ENCODE results near the gene FCHO1.
A peak's percentile ranks its signal among the peaks of the same experiment; 100 is the strongest.

FCHO1 gene

DNA sequence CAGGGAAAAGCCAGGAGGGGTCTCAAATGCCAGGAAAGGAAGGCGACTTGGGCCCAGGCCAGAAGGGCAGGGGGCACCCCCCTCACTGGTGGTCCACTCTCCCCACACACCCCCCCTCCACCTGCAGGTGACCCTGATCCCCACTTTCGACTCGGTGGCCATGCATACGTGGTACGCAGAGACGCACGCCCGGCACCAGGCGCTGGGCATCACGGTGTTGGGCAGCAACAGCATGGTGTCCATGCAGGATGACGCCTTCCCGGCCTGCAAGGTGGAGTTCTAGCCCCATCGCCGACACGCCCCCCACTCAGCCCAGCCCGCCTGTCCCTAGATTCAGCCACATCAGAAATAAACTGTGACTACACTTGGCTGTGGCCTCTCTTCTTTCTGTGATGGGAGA, 17.1 kb upstream of the FCHO1 start:
- DNase-seq: no peak

DNA sequence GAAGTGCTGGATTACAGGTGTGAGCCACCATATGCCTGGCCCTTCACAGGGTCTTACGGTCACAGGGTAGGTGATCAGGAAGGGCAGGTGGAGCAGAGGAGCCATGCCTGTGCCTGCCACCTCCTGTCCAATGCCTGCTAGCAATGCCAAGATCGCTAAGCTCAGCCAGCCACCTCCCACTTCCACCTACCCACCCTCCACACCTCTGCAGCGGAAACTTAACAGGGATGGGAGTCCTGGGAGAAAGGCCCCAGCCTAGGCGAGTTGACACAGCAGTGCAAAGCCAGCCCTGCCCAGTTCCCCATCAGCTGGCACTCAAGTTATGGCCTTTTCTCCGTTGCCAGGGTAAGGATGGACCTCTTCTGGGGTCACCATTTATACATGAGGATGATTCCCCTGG, 15.9 kb upstream of the FCHO1 start:
- DNase-seq: no peak

DNA sequence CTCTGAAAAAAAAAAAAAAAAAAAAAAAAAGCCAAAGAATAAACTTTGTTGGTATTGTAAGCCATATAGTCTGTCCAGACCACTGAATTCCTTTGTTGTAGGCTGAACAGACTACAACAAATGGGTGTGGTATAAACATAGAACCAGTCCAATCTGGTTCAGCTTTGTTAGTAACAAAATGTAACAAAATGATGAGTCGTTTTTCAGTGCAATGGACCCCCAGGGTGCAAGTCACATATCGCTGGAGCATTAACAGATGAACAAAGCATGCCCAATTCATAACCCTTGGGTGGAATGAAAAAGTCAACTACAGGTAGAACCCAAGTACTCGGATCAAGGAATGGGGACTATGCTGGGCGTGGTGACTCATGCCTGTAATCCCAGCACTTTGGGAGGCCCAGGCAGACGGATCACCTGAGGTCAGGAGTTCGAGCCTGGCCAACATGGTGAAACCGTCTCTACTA, 13.6 kb upstream of the FCHO1 start:
- no peak for DNase-seq

DNA sequence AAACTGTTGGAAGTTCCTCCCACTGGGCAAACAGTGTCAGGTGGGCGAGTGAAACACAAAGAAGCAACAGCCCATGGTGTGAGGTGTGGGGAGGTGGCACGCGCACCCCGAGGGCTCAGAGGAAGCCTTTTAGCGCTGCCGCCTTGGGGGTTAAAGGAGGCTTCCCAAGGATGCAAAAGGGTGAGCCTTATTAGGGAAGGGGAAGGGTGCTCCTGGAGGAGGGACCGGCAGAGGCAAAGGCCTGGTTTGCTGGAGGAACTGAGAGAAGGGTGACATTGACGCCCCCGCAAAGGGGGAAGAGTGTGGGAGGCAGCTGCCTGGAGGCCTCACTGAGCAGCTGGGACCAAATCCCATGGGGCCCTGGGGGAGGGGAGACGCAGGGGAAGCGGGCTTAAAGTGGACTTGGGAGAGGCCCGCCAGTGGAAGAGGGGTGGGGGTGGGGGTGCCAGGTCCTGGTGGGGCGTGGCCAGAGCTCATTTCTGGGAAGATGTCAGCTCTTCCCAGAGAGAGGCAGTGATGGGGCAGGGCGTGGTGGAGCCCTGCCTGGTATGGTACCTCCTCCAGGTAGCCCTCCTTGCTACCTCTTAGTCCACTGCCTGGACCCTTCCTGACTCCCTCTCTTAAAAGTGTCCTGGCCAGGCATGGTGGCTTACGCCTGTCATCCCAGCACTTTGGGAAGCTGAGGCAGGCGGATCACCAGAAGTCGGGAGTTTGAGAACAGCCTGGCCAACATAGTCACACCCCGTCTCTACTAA, 12.0 kb upstream of the FCHO1 start:
- DNase-seq: no peak

DNA sequence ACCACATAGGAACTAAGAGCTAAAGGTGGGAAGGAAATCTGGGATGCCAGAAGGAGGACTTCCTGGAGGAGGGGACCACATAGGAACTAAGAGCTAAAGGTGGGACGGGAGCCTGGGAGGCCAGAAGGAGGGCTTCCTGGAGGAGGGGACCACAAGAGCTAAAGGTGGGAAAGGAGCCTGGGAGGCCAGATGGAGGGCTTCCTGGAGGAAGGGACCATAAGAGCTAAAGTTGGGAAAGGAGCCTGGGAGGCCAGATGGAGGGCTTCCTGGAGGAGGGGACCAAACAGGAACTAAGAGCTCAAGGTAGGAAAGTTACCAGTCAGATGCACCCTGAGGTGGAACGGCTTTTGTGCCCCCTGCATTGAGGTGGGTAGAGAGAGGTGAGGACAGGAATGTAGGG, 9.8 kb upstream of the FCHO1 start:
- no peak for DNase-seq

DNA sequence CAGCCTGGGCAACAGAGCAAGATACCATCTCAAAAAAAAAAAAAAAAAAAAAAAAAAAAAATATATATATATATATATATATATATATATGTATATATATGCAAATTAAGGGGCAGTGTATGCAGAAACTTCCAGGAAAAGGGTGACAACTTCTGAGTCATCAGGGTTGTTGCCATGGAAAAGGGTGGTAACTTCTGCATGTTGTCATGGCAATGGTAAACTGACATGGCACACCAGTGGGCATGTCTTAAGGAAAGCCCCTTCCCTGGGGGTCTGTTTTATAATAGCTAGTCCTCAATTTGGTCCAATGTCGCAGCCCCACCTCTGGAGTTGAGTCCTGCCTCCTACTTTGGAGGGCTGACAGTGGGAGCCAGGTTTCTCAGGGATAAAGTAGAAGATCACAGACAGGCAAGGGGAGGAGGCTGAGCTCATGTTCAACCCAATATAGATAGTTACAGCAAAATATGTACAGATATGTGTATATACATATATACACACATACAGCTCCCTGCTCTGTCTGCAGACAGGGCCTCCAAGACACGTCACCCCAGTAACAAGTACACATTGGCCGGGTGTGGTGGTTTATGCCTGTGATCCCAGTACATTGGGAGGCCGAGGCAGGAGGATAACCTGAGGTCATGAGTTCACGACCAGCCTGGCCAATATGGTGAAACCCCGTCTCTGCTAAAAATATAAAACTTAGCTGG, 7.2 kb upstream of the FCHO1 start:
- no peak for DNase-seq

DNA sequence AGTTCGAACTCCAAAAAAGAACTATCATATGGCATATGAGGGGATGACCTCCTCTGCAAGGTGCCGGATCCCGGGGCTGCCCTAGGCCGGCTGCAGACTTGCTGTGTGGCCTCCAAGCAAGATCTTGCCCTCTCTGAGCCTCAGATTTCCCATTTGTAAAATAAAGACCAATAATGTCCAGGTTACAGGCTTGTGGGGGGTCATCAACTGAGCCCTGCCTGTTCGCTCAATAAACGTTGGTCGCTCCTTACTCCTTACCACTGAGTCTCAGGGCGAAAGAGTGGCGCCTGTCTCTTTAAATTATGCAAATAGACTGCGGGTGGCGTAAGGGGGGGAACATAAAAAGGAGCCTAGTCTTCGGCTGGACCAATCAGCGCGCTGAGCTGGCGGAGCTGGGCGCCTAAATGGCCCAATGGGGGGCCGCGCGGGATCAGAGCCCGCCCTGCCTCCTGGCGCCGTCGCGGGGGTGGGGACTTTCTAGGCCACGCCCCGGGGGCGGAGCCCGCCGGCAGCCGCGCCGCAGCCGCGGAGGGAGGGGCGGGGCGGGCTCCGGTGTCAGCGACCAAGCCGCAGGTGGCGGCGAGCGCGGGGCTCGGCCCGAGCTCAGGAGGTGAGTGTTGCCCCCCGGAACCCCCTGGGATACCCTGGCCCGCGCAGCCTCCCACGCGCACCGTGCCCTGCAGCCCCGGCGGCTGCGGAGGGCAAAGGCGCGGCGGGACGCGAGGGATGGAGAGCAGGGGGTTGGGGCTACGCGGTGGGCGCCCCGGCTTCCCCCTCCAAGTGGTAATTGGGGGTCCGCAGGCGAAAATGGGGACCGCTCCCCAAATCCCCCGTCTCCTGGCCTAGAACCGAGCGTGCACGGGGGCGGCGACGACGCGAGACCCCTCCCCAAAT, 3.8 kb upstream of the FCHO1 start:
- peak; percentile 93 for DNase-seq

DNA sequence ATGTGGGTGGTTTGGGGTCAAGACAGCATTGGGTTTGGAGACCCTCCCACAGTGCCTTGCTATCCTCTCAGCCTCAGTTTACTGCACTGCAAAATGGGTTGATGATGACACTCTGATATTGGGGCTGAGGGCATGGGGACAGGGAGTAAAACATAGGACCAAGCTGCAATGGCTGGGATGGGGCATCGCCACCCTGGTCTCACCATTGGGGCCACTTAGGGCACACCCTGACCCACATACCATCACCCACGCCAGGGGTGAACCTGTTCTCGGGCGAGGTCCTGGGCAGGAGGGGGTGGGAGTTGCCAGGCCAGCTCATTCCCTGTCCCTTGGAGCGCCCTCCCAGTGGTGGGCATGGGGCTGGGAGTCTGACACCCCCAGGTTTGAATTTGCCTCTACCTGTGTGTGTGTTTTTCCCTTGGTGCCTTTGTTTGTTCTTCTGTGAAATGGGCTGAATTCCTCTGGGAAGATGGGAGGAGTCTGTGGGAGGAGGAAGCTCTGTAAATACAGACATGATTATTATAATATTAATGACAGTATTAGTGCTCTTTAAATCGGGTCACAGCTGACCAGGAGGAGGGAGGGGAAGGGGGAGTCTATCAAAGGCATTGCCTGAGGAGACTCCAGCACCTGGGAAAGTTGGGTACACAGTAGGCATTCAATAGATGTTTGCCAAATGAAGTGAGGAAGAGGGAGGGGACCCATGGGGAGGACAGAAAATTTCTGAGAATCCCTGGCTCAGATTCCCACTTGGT, 2.2 kb upstream of the FCHO1 start:
- DNase-seq: no peak

DNA sequence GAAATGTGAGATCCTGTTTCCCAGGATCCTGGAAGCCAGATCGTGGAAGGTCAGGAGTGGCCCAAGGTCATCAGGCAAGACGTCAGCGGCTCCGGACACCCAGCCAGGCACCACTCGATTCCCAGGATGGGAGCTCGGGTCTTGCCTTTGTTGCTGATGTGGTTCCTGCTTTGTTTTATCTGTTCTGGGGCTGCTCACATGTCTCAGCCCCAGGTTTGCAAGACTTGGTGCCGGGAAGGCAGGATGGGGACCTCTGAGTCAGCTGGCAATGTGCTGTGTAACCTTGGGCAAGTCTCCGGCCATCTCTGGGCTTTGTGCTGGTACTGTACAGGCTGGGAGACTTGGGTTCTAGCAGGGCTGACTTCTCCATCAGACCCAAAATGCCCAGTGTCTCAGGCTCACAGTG, 1.4 kb upstream of the FCHO1 start:
- no peak for DNase-seq

DNA sequence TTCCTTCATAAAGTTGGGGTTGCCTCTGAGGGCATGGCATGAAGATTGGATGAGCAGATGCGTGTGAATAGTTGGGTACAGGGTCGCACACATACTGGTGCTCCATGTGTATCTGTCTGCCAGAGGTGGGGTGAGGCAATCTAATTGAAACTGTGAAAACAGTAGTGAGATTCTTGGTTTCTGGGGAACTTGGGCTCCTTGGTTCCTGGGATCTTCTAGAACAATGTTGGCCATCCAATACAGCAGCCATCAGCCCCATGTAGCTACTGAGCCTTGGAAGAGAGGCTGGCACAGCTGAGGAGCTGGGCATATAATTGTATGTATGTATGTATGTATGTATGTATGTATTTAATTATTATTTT, 616 bp downstream of the FCHO1 start:
- DNase-seq: no peak

DNA sequence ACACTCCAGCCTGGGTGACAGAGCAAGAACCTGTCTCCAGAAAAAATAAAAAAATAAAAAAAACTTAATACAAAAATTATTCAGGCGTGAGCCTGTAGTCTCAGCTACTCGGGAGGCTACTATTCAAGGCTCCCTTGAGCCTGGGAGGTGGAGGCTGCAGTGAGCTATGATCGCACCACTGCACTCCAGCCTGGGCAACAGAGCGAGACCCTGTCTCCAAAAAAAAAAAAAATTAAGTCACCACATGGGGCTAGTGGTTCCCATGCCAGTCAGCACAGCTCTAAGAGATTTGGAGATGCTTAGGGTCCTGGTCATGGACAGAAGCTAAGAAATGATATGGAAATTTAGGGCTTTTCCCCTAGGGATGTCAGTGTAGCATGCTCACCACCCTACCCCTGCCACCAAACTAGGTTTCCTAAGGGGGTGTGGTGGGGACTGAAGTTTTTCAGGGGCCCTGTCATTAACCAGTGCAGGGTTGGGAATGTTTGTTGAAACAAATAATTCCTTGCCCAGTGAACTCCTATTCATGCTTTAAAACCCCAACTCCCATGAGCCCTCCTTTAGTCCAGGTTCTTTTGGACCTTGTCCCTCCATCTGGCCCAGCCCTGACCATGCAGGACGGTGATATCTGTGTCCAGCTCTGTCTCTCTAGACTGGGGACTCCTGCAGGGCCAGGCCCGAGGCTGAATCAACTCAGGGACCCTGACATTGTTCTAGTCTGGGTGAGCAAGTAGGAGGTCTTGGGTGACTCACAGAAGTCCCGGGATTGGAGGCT, 1.8 kb downstream of the FCHO1 start:
- DNase-seq: no peak

DNA sequence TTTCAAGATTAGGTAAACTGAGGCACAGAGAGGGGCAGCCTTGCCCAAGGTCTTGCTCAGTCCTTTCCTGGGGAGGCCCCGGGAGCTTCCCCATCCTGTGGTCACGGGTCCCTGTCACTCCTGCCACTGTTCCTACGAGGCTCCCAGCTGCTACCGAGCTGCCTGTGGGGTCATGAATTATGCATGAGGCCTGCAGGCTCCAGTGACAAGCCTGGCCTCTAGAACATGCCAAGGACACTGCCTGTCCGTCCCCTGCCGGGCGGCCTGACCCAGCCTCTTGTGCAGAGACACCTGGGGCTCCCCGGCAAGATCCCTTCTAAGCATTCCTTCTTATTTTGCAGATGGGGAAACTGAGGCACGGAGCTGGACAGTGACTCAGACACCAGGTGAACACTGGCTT, 2.7 kb downstream of the FCHO1 start:
- DNase-seq: no peak

DNA sequence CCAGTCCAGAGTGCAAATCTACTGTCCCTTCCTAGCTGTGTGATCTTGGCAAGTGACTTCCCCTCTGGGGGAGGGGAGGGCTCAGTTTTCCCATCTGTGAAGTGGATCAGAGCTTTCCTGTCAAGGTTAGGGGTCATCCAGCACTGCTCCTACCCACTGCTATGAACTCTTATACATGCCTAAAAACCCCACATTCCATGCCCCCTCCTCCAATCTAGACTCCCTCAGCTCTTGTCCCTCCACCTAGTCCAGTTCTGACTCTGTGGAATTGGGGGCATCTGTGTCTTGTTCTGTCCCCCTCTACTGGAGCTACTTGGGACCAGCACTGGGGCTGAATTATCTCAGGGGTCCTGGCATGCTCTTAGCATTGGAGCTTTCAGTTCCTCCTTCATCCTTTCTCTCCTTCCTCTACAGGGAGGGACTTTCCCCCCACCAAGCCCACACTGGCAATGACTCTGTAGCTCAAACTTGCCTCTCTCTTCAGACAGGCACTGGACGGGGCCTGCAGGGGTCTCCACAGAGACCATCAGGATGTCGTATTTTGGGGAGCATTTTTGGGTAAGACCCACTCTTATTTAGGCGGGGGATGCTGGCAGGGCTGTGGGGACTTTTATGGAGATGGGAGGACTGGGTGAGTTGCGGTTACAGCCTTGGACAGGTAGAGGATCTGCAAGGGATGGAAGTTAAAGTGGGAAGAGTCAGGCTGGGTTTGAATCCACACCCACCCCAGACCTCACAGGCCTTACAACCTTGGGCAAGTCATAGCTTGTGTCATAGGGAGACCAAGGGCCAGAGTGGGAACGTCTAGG, 3.6 kb downstream of the FCHO1 start:
- no peak for DNase-seq

DNA sequence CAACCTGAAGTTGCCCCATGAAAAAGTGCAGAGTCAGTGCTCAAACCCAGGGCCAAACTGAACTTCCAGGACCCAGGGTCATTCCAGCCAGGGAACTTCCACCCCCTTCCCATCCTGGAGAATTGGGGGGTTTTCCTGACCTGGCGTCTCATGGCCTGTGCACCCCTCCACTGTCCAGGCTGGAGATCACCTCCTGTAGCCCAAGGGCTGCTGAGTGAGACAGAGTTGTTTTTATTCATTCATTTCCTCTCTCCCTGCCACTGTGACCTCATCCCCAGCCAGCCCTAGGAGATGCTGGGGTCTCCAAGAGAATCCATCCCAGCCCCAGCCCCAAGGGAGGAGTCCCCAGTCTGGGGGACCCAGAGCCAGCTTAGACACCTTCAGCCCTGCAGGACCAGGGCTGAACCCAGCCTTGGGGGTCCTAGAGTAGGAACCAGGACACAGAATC, 4.2 kb downstream of the FCHO1 start:
- DNase-seq: no peak

DNA sequence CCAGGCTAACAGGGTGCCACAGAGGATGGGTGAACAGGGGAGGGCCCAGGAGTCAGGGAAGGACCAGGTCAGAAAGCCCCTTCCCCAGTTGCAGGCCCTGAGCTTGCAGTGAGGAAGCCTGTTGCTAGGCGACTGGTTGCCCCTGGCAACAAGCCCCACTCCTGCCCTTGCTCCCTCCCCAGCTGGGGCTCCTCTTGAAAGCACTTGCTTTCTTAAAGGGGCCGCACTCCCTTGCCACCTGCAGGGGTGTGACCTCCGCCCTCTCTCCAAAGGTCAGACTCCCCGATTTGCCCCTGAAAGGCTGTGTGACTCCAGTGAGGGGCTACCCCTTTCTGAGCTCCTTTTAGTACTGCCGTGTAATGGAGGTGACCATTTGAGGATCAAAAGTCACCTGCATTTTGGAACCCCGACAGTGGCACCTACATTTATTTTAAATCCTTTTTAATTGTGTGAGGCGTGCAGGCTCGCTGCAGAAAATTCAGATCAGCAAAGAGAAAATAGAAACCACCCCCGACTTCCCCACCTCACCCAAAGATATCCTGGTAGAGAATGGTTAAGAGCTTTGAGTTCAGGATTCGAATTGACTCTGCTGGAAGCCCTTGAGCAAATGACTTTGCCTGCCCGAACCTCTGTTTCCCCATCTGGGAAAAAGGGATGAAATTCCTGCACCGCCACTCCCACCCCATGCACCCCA, 4.8 kb downstream of the FCHO1 start:
- peak; percentile 78 for DNase-seq

DNA sequence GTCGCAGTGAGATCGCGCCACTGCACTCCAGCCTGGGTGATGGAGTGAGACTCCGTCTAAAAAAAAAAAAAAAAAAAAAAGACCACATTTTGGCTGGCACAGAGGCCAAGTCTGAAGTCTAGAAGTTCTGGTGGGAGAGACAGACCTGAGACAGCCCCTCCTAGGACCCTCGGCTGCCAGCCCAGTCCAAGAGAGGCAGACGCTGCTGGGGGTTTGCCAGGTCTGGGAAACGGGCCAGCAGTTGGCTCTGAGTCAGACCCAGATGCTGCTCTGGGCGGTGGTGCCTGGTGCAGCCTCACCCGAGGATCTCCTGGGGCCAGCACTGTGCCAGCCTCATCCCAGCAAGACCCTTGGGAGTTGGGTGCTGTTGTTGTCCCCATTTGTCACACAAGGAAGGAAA, 5.8 kb downstream of the FCHO1 start:
- DNase-seq: no peak

DNA sequence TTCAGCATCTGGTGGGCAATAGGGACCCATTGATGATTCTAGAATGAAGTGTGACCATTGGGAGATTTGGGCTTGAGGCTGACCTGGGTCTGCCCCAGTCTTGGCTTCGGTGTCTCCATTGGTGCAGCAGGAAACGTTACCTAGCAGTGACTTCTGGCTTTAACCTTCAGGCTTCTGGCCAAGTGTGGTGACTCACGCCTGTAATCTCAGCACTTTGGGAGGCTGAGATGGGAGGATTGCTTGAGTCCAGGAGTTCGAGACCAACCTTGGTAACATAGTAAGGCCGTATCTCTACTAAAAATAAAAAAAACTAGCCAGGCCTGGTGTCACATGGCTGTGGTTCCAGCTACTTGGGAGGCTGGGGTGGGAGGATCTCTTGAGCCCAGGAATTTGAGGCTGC, 7.2 kb downstream of the FCHO1 start:
- no peak for DNase-seq

DNA sequence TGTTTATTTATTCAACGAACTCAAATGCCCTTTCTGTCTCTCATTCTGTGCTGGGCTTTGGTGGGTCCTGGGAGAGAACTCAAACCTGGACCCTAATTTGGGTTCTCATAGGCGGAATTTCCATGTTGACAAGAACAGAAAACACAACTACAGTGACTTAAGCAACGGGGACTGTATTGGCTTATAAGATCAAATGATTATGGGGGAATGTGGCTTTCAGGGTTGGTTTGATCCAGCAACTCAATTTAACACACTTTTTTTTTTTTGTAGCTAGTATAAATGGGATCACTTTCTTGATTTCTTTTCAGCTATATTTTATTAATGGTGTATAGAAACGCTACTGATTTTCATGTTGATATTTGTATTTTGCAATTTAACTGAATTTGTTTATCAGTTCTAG, 9.9 kb downstream of the FCHO1 start:
- DNase-seq: no peak

DNA sequence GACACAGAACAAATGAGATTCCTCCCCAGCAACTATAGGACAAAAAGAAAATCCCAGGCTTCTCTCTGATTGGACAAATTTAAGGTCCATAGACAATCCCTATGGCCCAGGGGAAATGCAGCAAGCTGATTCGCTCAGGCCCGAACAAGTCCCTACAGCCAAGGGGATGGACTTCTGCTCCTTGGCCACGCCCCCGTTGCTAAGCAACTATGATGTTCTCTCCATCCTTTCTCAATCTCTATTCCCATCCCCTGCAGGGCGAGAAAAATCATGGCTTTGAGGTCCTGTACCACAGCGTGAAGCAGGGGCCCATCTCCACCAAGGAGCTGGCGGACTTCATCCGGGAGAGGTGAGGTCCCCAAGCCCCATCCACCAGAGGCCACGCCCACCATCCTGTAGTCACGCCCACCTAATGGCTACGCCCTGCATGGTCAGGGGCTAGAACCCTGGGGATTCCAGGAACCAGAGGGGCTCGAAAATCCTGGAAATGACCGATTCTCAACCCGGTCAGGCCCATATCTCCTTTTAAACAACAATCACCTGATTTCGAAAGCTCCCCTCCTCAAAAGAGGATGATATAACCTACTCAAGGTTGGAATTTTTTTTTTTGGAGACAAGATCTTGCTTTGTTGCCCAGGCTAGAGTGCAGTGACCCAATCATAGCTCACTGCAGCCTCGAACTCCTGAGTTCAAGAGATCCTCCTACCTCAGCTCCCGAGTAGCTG, 11.4 kb downstream of the FCHO1 start:
- peak; percentile 79 for DNase-seq

DNA sequence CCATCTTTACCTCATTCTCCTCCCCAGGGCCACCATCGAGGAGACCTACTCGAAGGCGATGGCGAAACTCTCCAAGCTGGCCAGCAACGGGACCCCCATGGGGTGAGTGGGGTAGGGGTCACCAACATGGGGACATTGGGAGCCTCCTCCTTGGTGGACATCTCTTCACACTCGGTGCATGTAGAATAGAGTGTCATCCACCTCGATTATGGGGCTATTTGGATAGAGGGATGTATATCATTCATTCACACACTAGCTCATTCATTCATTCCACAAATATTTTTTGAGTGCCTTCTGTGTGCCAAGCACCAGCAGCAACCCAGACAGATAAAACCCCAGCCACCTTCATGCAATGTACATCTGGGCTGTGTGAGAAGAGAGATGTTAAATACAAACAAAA, 13.1 kb downstream of the FCHO1 start:
- DNase-seq: no peak

Measured in islet precursor cell (in vitro differentiated cells).